ENCODE data around the gene E2F6.

The E2F6 gene

GRCh38 chr2:11459816-11460215 lies 6.1 kb downstream of the E2F6 start:
- DNase-seq: no peak

GRCh38 chr2:11458753-11459152 lies 7.2 kb downstream of the E2F6 start:
- no peak for DNase-seq

GRCh38 chr2:11457935-11458334 lies 8.0 kb downstream of the E2F6 start:
- DNase-seq: no peak

- DNase-seq: no peak
Observed at GRCh38 chr2:11456251-11456650, 9.7 kb downstream of the E2F6 start.

GRCh38 chr2:11454824-11455223 lies 11.1 kb downstream of the E2F6 start:
- no peak for DNase-seq

GRCh38 chr2:11450791-11451190 lies 15.2 kb downstream of the E2F6 start:
- no peak for DNase-seq

- DNase-seq: peak in 39 of 56 donors; percentile 2 to 71 (median 27)
Observed at GRCh38 chr2:11446733-11447248, 19.2 kb downstream of the E2F6 start.

- no peak for DNase-seq
Observed at GRCh38 chr2:11444737-11445136, 21.2 kb downstream of the E2F6 start.

- DNase-seq: no peak
Observed at GRCh38 chr2:11438555-11439080, 27.3 kb downstream of the E2F6 start.

- no peak for DNase-seq
Observed at GRCh38 chr2:11437602-11438001, 28.4 kb downstream of the E2F6 start.

- DNase-seq: peak in 1 of 56 donors; percentile 12
Observed at GRCh38 chr2:11435036-11435435, 30.9 kb downstream of the E2F6 start.

- no peak for DNase-seq
Observed at GRCh38 chr2:11434443-11434842, 31.5 kb downstream of the E2F6 start.

GRCh38 chr2:11433822-11434221 lies 32.1 kb downstream of the E2F6 start:
- DNase-seq: no peak

GRCh38 chr2:11430729-11431128 lies 35.2 kb downstream of the E2F6 start:
- DNase-seq: no peak

GRCh38 chr2:11427224-11427623 lies 38.7 kb downstream of the E2F6 start:
- DNase-seq: no peak

- DNase-seq: no peak
Observed at GRCh38 chr2:11422901-11423435, 43.0 kb downstream of the E2F6 start.

- no peak for DNase-seq
Observed at GRCh38 chr2:11422491-11422865, 43.5 kb downstream of the E2F6 start.

GRCh38 chr2:11421863-11422490 lies 44.0 kb downstream of the E2F6 start:
- no peak for DNase-seq

- DNase-seq: no peak
Observed at GRCh38 chr2:11420671-11421070, 45.3 kb downstream of the E2F6 start.

- DNase-seq: no peak
Observed at GRCh38 chr2:11420190-11420589, 45.8 kb downstream of the E2F6 start.

- DNase-seq: peak in 3 of 56 donors; percentile 19 to 32 (median 24)
Observed at GRCh38 chr2:11419781-11420180, 46.2 kb downstream of the E2F6 start.

GRCh38 chr2:11417946-11418585 lies 47.9 kb downstream of the E2F6 start:
- DNase-seq: no peak

- no peak for DNase-seq
Observed at GRCh38 chr2:11416931-11417330, 49.0 kb downstream of the E2F6 start.
